SU-DHL-6 (cell line): ENCODE measurements around the gene KRTAP5-11.

ENCODE experiments used
- H2AFZ ChIP-seq: fragments of 200-600 bp; sonication (generic); 2 replicates; pipeline ENCODE4 v1.6.1; 2014; ENCODE audit warnings: low read depth, mild to moderate bottlenecking, moderate library complexity, mixed read lengths, antibody characterized with exemption, low read length; ENCODE audit not compliant: severe bottlenecking
- H3F3A ChIP-seq: fragments of 200-600 bp; shearing (Covaris generic); 2 replicates; pipeline ENCODE4 v1.6.0; 2016; ENCODE audit warnings: antibody characterized with exemption, mild to moderate bottlenecking; ENCODE audit not compliant: insufficient read depth
- H3K27ac ChIP-seq: fragments of 200-600 bp; sonication (generic); 2 replicates; pipeline ENCODE4 v1.5.1; 2016; ENCODE audit warnings: low read depth, mild to moderate bottlenecking, low read length, moderate library complexity, mixed read lengths
- H3K27me3 ChIP-seq: fragments of 200-600 bp; sonication (generic), shearing (Covaris generic); 2 replicates; pipeline ENCODE4 v1.6.0; 2014; ENCODE audit warnings: mild to moderate bottlenecking, low read length
- H3K36me3 ChIP-seq: fragments of 200-600 bp; sonication (generic); 2 replicates; pipeline ENCODE4 v1.6.1; 2014; ENCODE audit warnings: mild to moderate bottlenecking, low read length, mixed read lengths
- H3K4me2 ChIP-seq: fragments of 300-600, 200-600 bp; shearing (Covaris generic), sonication (generic); 2 replicates; pipeline ENCODE4 v1.6.0; 2014; ENCODE audit warnings: low read length, low read depth, mild to moderate bottlenecking; ENCODE audit not compliant: poor library complexity, severe bottlenecking
- H3K4me3 ChIP-seq: fragments of 200-600 bp; sonication (generic); 2 replicates; pipeline ENCODE4 v1.5.1; 2014; ENCODE audit warnings: antibody characterized with exemption, low read length, mild to moderate bottlenecking, mixed read lengths; ENCODE audit not compliant: insufficient read depth, poor library complexity, severe bottlenecking
- H3K79me2 ChIP-seq: fragments of 200-600 bp; sonication (generic); 2 replicates; pipeline ENCODE4 v1.6.1; 2014; ENCODE audit warnings: mild to moderate bottlenecking, low read length, moderate library complexity; ENCODE audit not compliant: insufficient read depth
- H3K9ac ChIP-seq: fragments of 200-600 bp; sonication (generic); 2 replicates; pipeline ENCODE4 v1.7.0; 2014; ENCODE audit warnings: mild to moderate bottlenecking, low read length
- H3K9me2 ChIP-seq: fragments of 200-600 bp; sonication (generic); replicated peaks from 2 replicates; pipeline ENCODE4 v1.6.1; 2014; ENCODE audit warnings: low read length; ENCODE audit not compliant: insufficient read depth
- H3K9me3 ChIP-seq: fragments of 200-600 bp; sonication (generic); 2 replicates; pipeline ENCODE4 v1.6.1; 2014; ENCODE audit warnings: low read length, mixed read lengths; ENCODE audit not compliant: insufficient read depth
- H4K20me1 ChIP-seq: fragments of 200-600 bp; sonication (generic); 2 replicates; pipeline ENCODE4 v1.6.1; 2014; ENCODE audit warnings: low read depth, mild to moderate bottlenecking, antibody characterized with exemption, low read length, moderate library complexity, mixed read lengths
- CTCF ChIP-seq: fragments of 200-600 bp; sonication (generic); IDR thresholded peaks from one replicate; pipeline ENCODE4 v1.5.1; 2017; ENCODE audit warnings: antibody characterized with exemption, mild to moderate bottlenecking, low read length, moderate library complexity; ENCODE audit not compliant: insufficient read depth, poor library complexity, severe bottlenecking
- EZH2phosphoT487 ChIP-seq: fragments of 200-600 bp; sonication (generic), shearing (Covaris generic); conservative IDR thresholded peaks from 2 replicates; pipeline ENCODE4 v1.6.1; 2018; ENCODE audit warnings: mild to moderate bottlenecking, antibody characterized with exemption, low read length, moderate library complexity, mixed read lengths

Gene KRTAP5-11

GRCh38 chr11:71562120-71562519 lies 20.6 kb downstream of the KRTAP5-11 start:
- no peak overlapping the region for H3K27ac ChIP-seq
- no peak overlapping the region for H2AFZ ChIP-seq
- no peaks in the 10 kb centered on the region for H3K79me2 ChIP-seq
- TF ChIP-seq CTCF (no peak), EZH2phosphoT487 (no peak)
- H4K20me1 ChIP-seq, result no peaks in the 10 kb centered on the region
- no peaks in the 10 kb centered on the region for H3K27me3 ChIP-seq
- no peak overlapping the region for H3K4me2 ChIP-seq
- no peak overlapping the region for H3K9ac ChIP-seq
- H3F3A ChIP-seq, result no peaks in the 10 kb centered on the region
- H3K36me3 ChIP-seq, result no peaks in the 10 kb centered on the region
- no peaks in the 10 kb centered on the region for H3K9me3 ChIP-seq
- H3K9me2 ChIP-seq, result no peaks in the 10 kb centered on the region
- H3K4me3 ChIP-seq, result no peak overlapping the region

- H3K9me3 ChIP-seq, result no peaks in the 10 kb centered on the region
- no peaks in the 10 kb centered on the region for H3K27me3 ChIP-seq
- no peaks in the 10 kb centered on the region for H4K20me1 ChIP-seq
- no peaks in the 10 kb centered on the region for H3F3A ChIP-seq
- H2AFZ ChIP-seq, result no peak overlapping the region
- H3K9me2 ChIP-seq, result no peaks in the 10 kb centered on the region
- H3K4me3 ChIP-seq, result no peak overlapping the region
- TF ChIP-seq CTCF, result no peak
- TF ChIP-seq EZH2phosphoT487, result no peak
- no peaks in the 10 kb centered on the region for H3K79me2 ChIP-seq
- no peak overlapping the region for H3K27ac ChIP-seq
- no peaks in the 10 kb centered on the region for H3K36me3 ChIP-seq
- H3K4me2 ChIP-seq, result no peak overlapping the region
- no peak overlapping the region for H3K9ac ChIP-seq
Measured at GRCh38 chr11:71558996-71559395, 23.7 kb downstream of the KRTAP5-11 start.

GRCh38 chr11:71557257-71557656 lies 25.4 kb downstream of the KRTAP5-11 start:
- H3K4me2 ChIP-seq, result no peak overlapping the region

More at GRCh38 chr11:71557257-71557656, 25.4 kb downstream of the KRTAP5-11 start:
- no peak overlapping the region for H2AFZ ChIP-seq
- no peak overlapping the region for H3K9ac ChIP-seq
- H4K20me1 ChIP-seq, result no peaks in the 10 kb centered on the region
- no peaks in the 10 kb centered on the region for H3K9me3 ChIP-seq
- no peaks in the 10 kb centered on the region for H3K27me3 ChIP-seq
- H3F3A ChIP-seq, result no peaks in the 10 kb centered on the region
- no peak overlapping the region for H3K27ac ChIP-seq
- H3K79me2 ChIP-seq, result no peaks in the 10 kb centered on the region
- TF ChIP-seq EZH2phosphoT487, result no peak
- no peak for TF ChIP-seq CTCF
- no peak overlapping the region for H3K4me3 ChIP-seq
- H3K36me3 ChIP-seq, result no peaks in the 10 kb centered on the region
- H3K9me2 ChIP-seq, result no peaks in the 10 kb centered on the region
